Measurements from ENCODE around the gene PDE8B. TPM values are rescaled to one million over a fixed set of nuclear protein-coding genes. Genes with fewer than 3 reads are reported as not detected.

Gene PDE8B
- total and polyA plus RNA-seq, 4 donors, result 0.19 to 0.82 (median 0.49) TPM

DNA sequence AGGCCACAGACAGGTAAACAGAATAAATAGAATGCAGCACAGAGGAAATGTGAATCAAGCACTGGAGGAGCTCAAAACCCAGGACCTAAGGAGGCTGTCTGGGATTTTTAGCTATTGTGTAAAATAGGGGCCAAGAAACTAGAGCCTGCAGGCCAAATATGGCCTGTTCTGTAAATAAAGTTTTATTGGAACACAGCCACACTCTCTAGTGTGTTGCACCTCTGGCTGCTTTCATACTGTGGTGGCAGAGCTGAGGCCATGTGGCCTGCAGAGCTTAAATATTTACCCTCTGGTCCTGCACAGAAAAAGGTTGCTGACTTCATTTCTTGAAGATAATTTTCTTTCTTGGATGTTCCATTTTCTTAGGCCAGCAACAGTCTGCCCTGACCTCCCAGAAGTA is 145.3 kb downstream of the PDE8B start:
- DNase-seq (ENCODE audit: low spot score), result no peak
- TF ChIP-seq FOXA2 (IDR thresholded peaks at IDR 0.05), result peak; percentile 77
- TF ChIP-seq RXRA (IDR thresholded peaks at IDR 0.05), result peak in 1 of 2 donors; percentile 39
- TF ChIP-seq FOXA1 (IDR thresholded peaks at IDR 0.05), result peak; percentile 29
- TF ChIP-seq, protein P1, sequence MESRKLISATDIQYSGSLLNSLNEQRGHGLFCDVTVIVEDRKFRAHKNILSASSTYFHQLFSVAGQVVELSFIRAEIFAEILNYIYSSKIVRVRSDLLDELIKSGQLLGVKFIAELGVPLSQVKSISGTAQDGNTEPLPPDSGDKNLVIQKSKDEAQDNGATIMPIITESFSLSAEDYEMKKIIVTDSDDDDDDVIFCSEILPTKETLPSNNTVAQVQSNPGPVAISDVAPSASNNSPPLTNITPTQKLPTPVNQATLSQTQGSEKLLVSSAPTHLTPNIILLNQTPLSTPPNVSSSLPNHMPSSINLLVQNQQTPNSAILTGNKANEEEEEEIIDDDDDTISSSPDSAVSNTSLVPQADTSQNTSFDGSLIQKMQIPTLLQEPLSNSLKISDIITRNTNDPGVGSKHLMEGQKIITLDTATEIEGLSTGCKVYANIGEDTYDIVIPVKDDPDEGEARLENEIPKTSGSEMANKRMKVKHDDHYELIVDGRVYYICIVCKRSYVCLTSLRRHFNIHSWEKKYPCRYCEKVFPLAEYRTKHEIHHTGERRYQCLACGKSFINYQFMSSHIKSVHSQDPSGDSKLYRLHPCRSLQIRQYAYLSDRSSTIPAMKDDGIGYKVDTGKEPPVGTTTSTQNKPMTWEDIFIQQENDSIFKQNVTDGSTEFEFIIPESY (IDR thresholded peaks at IDR 0.05), result no peak
- TF ChIP-seq HNF4A (conservative IDR thresholded peaks at IDR 0.05), result peak in 1 of 2 donors; percentile 32
- TF ChIP-seq EGR1 (IDR thresholded peaks at IDR 0.05; ENCODE audit: low read depth in 2 of 2), result no peak
- no peak for TF ChIP-seq TAF1 (conservative IDR thresholded peaks at IDR 0.05)
- TF ChIP-seq, protein P2, sequence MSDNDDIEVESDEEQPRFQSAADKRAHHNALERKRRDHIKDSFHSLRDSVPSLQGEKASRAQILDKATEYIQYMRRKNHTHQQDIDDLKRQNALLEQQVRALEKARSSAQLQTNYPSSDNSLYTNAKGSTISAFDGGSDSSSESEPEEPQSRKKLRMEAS (IDR thresholded peaks at IDR 0.05), result peak; percentile 33
- TF ChIP-seq, protein P3, sequence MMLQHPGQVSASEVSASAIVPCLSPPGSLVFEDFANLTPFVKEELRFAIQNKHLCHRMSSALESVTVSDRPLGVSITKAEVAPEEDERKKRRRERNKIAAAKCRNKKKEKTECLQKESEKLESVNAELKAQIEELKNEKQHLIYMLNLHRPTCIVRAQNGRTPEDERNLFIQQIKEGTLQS (IDR thresholded peaks at IDR 0.05), result no peak
- TF ChIP-seq NR2F2 (IDR thresholded peaks at IDR 0.05), result no peak
- peaks cover 4 to 28% (median 17%) of the 10 kb centered on the region in 4 donors for H3K4me1 ChIP-seq (ENCODE audit: control insufficient read depth in 4 of 4, insufficient read depth in 4 of 4, low read length in 3 of 4)
- H3K27me3 ChIP-seq (ENCODE audit: control insufficient read depth in 4 of 4, insufficient read depth in 4 of 4, low read length in 3 of 4), result no peaks in the 10 kb centered on the region
- no peak overlapping the region for H3K4me3 ChIP-seq (ENCODE audit: low read depth in 1 of 3, low read length in 3 of 3)
- no peaks in the 10 kb centered on the region for H3K36me3 ChIP-seq (ENCODE audit: control insufficient read depth in 4 of 4, insufficient read depth in 3 of 4, low read depth in 1 of 4, low read length in 3 of 4)
- no peaks in the 10 kb centered on the region for H3K9me3 ChIP-seq (ENCODE audit: control insufficient read depth in 4 of 4, low read length in 3 of 4)
- no peak overlapping the region for H3K9ac ChIP-seq (ENCODE audit: low read depth in 1 of 2, low read length in 2 of 2)
- H3K27ac ChIP-seq (ENCODE audit: low read depth in 1 of 2, low read length in 2 of 2), result no peak overlapping the region

DNA sequence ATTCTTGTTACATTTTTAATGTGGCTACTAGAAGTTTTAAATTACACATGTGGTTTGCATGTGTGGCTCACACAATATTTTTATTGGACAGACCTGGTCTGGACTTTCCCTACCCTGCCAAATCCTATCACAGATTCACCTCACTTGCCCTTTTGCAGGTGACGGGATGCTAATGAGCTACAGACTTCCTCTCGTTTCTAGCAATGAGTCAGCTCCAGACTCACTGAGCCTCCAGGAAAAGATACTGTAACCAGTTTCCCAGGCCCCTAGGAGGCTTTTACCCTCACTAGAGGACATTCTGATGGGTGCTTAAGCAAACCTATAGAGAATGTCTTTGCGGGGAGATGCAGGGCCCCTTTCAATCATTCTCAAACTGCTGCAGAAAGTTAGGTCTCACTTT is 146.3 kb downstream of the PDE8B start:
- no peaks in the 10 kb centered on the region for H3K9me3 ChIP-seq (ENCODE audit: control insufficient read depth in 4 of 4, low read length in 3 of 4)
- no peaks in the 10 kb centered on the region for H3K36me3 ChIP-seq (ENCODE audit: control insufficient read depth in 4 of 4, insufficient read depth in 3 of 4, low read depth in 1 of 4, low read length in 3 of 4)
- H3K4me1 ChIP-seq (ENCODE audit: control insufficient read depth in 4 of 4, insufficient read depth in 4 of 4, low read length in 3 of 4), result peaks cover 4 to 28% (median 17%) of the 10 kb centered on the region in 4 donors
- no peak overlapping the region for H3K27ac ChIP-seq (ENCODE audit: low read depth in 1 of 2, low read length in 2 of 2)
- DNase-seq (ENCODE audit: low spot score), result no peak
- H3K4me3 ChIP-seq (ENCODE audit: low read depth in 1 of 3, low read length in 3 of 3), result no peak overlapping the region
- TF ChIP-seq, protein P4, sequence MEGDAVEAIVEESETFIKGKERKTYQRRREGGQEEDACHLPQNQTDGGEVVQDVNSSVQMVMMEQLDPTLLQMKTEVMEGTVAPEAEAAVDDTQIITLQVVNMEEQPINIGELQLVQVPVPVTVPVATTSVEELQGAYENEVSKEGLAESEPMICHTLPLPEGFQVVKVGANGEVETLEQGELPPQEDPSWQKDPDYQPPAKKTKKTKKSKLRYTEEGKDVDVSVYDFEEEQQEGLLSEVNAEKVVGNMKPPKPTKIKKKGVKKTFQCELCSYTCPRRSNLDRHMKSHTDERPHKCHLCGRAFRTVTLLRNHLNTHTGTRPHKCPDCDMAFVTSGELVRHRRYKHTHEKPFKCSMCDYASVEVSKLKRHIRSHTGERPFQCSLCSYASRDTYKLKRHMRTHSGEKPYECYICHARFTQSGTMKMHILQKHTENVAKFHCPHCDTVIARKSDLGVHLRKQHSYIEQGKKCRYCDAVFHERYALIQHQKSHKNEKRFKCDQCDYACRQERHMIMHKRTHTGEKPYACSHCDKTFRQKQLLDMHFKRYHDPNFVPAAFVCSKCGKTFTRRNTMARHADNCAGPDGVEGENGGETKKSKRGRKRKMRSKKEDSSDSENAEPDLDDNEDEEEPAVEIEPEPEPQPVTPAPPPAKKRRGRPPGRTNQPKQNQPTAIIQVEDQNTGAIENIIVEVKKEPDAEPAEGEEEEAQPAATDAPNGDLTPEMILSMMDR (IDR thresholded peaks at IDR 0.05; ENCODE audit: low read depth, low read length, missing input control), result no peak
- TF ChIP-seq HNF4A (conservative IDR thresholded peaks at IDR 0.05) (no peak), YY1 (IDR thresholded peaks at IDR 0.05) (no peak), RXRA (IDR thresholded peaks at IDR 0.05) (no peak), NR2F2 (IDR thresholded peaks at IDR 0.05) (no peak), RAD21 (IDR thresholded peaks at IDR 0.05) (no peak), EGR1 (IDR thresholded peaks at IDR 0.05; ENCODE audit: low read depth in 2 of 2) (no peak), SP1 (IDR thresholded peaks at IDR 0.05) (no peak)
- TF ChIP-seq, protein P1 (IDR thresholded peaks at IDR 0.05), result no peak
- TF ChIP-seq, protein P2 (IDR thresholded peaks at IDR 0.05), result no peak
- TF ChIP-seq, protein P5, sequence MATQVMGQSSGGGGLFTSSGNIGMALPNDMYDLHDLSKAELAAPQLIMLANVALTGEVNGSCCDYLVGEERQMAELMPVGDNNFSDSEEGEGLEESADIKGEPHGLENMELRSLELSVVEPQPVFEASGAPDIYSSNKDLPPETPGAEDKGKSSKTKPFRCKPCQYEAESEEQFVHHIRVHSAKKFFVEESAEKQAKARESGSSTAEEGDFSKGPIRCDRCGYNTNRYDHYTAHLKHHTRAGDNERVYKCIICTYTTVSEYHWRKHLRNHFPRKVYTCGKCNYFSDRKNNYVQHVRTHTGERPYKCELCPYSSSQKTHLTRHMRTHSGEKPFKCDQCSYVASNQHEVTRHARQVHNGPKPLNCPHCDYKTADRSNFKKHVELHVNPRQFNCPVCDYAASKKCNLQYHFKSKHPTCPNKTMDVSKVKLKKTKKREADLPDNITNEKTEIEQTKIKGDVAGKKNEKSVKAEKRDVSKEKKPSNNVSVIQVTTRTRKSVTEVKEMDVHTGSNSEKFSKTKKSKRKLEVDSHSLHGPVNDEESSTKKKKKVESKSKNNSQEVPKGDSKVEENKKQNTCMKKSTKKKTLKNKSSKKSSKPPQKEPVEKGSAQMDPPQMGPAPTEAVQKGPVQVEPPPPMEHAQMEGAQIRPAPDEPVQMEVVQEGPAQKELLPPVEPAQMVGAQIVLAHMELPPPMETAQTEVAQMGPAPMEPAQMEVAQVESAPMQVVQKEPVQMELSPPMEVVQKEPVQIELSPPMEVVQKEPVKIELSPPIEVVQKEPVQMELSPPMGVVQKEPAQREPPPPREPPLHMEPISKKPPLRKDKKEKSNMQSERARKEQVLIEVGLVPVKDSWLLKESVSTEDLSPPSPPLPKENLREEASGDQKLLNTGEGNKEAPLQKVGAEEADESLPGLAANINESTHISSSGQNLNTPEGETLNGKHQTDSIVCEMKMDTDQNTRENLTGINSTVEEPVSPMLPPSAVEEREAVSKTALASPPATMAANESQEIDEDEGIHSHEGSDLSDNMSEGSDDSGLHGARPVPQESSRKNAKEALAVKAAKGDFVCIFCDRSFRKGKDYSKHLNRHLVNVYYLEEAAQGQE (IDR thresholded peaks at IDR 0.05), result no peak
- TF ChIP-seq, protein P3 (IDR thresholded peaks at IDR 0.05), result no peak
- WGBS, result 79% methylated on average over 3 of the region's 3 CpGs
- H3K27me3 ChIP-seq (ENCODE audit: control insufficient read depth in 4 of 4, insufficient read depth in 4 of 4, low read length in 3 of 4), result no peaks in the 10 kb centered on the region
- H3K9ac ChIP-seq (ENCODE audit: low read depth in 1 of 2, low read length in 2 of 2), result no peak overlapping the region
